ENCODE results near the gene SYNC. TPM values are rescaled to one million over a fixed set of nuclear protein-coding genes. Genes with fewer than 3 reads are reported as not detected.

The SYNC gene
- total and polyA plus RNA-seq, 9 of the 15 experiments (the other 6 are each of a cell fraction or from before 2014, with no cell fraction given): 0.49 to 1.1 (median 0.87) TPM

DNA sequence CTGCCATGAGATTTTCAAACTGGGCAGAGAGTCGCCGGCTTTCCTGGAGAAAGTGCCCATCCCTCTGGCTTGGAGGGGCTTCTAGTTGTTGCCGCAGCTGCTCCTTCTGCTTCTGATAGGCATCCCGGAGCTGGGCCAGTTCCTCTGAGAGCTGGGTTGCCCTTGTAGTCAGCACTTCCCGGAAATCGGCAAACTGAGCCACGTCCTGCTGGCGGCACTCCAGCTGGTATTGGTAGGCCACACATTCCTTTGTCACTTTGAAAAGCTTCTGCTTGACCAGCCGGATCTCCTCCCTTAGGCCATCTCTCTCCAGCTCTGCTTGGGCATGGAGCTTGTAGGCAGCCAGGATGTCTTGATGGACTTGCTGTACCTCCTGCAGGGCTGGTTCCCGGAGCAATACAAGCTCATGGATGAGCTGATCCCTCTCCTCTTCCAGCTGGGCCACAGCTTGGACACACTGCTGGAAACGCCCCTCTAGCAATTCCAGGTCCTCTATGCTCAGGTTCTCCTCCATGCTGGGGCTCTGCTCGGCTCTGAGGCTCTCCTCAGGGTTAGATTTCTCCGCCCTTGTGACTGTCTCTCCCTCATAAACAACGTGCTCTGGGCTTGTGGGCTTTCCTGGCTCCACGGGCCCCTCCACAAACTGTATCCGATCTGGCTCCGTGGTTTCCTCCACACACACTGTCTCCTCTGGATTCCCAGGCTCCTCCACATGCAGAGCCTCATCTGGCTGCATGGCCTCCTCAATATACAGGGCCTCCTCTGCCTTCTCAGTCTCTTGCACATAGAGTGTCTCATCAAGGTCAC is 7.3 kb downstream of the SYNC start (continued):
- TF ChIP-seq SMAD2 (IDR thresholded peaks at IDR 0.05; ENCODE audit: low read depth, low read length) (no peak), TEAD1 (CRISPR knock-in tag; IDR thresholded peaks at IDR 0.05) (peak in 1 of 2 experiments; percentile 49; a peak in 1 of 4 replicates), ZKSCAN8 (CRISPR knock-in tag; IDR thresholded peaks at IDR 0.05) (no peak), CHD2 (IDR thresholded peaks at IDR 0.05; ENCODE audit: low read depth, low read length) (no peak), SPI1 (IDR thresholded peaks at IDR 0.05; ENCODE audit: borderline replicate concordance, low read depth, low read length) (peak; percentile 72; the same call in 1 of the 2 replicates), BRD4 (IDR thresholded peaks at IDR 0.05) (no peak), IRF2 (CRISPR knock-in tag; IDR thresholded peaks at IDR 0.05) (no peak), KDM1A (IDR thresholded peaks at IDR 0.05) (no peak), SREBF2 (CRISPR knock-in tag; IDR thresholded peaks at IDR 0.05) (no peak), ATF7 (IDR thresholded peaks at IDR 0.05) (0 out of 2 replicates have a peak, but pooled peaks have one; percentile 18), MYNN (IDR thresholded peaks at IDR 0.05) (no peak), MYNN (CRISPR knock-in tag; IDR thresholded peaks at IDR 0.05) (no peak), RBM25 (IDR thresholded peaks at IDR 0.05; ENCODE audit: low read depth, low read length, severe bottlenecking) (no peak), ZNF316 (IDR thresholded peaks at IDR 0.05) (peak; percentile 27; the same call in 1 of the 2 replicates)
- TF ChIP-seq, protein P1, sequence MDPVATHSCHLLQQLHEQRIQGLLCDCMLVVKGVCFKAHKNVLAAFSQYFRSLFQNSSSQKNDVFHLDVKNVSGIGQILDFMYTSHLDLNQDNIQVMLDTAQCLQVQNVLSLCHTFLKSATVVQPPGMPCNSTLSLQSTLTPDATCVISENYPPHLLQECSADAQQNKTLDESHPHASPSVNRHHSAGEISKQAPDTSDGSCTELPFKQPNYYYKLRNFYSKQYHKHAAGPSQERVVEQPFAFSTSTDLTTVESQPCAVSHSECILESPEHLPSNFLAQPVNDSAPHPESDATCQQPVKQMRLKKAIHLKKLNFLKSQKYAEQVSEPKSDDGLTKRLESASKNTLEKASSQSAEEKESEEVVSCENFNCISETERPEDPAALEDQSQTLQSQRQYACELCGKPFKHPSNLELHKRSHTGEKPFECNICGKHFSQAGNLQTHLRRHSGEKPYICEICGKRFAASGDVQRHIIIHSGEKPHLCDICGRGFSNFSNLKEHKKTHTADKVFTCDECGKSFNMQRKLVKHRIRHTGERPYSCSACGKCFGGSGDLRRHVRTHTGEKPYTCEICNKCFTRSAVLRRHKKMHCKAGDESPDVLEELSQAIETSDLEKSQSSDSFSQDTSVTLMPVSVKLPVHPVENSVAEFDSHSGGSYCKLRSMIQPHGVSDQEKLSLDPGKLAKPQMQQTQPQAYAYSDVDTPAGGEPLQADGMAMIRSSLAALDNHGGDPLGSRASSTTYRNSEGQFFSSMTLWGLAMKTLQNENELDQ (CRISPR knock-in tag; IDR thresholded peaks at IDR 0.05; ENCODE audit: borderline replicate concordance): no peak
- TF ChIP-seq, protein P2, sequence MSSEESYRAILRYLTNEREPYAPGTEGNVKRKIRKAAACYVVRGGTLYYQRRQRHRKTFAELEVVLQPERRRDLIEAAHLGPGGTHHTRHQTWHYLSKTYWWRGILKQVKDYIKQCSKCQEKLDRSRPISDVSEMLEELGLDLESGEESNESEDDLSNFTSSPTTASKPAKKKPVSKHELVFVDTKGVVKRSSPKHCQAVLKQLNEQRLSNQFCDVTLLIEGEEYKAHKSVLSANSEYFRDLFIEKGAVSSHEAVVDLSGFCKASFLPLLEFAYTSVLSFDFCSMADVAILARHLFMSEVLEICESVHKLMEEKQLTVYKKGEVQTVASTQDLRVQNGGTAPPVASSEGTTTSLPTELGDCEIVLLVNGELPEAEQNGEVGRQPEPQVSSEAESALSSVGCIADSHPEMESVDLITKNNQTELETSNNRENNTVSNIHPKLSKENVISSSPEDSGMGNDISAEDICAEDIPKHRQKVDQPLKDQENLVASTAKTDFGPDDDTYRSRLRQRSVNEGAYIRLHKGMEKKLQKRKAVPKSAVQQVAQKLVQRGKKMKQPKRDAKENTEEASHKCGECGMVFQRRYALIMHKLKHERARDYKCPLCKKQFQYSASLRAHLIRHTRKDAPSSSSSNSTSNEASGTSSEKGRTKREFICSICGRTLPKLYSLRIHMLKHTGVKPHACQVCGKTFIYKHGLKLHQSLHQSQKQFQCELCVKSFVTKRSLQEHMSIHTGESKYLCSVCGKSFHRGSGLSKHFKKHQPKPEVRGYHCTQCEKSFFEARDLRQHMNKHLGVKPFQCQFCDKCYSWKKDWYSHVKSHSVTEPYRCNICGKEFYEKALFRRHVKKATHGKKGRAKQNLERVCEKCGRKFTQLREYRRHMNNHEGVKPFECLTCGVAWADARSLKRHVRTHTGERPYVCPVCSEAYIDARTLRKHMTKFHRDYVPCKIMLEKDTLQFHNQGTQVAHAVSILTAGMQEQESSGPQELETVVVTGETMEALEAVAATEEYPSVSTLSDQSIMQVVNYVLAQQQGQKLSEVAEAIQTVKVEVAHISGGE (CRISPR knock-in tag; IDR thresholded peaks at IDR 0.05): no peak
- TF ChIP-seq, protein P3, sequence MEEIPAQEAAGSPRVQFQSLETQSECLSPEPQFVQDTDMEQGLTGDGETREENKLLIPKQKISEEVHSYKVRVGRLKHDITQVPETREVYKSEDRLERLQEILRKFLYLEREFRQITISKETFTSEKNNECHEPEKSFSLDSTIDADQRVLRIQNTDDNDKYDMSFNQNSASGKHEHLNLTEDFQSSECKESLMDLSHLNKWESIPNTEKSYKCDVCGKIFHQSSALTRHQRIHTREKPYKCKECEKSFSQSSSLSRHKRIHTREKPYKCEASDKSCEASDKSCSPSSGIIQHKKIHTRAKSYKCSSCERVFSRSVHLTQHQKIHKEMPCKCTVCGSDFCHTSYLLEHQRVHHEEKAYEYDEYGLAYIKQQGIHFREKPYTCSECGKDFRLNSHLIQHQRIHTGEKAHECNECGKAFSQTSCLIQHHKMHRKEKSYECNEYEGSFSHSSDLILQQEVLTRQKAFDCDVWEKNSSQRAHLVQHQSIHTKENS (CRISPR knock-in tag; IDR thresholded peaks at IDR 0.05): no peak
- TF ChIP-seq, protein P4, sequence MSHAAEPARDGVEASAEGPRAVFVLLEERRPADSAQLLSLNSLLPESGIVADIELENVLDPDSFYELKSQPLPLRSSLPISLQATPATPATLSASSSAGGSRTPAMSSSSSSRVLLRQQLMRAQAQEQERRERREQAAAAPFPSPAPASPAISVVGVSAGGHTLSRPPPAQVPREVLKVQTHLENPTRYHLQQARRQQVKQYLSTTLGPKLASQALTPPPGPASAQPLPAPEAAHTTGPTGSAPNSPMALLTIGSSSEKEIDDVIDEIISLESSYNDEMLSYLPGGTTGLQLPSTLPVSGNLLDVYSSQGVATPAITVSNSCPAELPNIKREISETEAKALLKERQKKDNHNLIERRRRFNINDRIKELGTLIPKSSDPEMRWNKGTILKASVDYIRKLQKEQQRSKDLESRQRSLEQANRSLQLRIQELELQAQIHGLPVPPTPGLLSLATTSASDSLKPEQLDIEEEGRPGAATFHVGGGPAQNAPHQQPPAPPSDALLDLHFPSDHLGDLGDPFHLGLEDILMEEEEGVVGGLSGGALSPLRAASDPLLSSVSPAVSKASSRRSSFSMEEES (CRISPR knock-in tag; IDR thresholded peaks at IDR 0.05): no peak

All from K562 (cell line).